NCI-H526 (cell line): ENCODE results near the gene MFAP5.
"Not testable (repeated sequence)": the region's sequence is repeated elsewhere in the genome, so short reads cannot be mapped to it uniquely, and the experiment has no call there.

Experiments
- DNase-seq, 2 experiments: peaks; one replicate each; lab custom pipeline; 2025; lab: John Stamatoyannopoulos, UW

Gene MFAP5

GRCh38 chr12:8675591-8676036 is 13.0 kb upstream of the MFAP5 start:
- DNase-seq, result no peak

- DNase-seq, result no peak
These were observed 9.8 kb upstream of the MFAP5 start for GRCh38 chr12:8672381-8672780.

GRCh38 chr12:8668441-8668840 is 5.8 kb upstream of the MFAP5 start:
- DNase-seq, result no peak

DNA sequence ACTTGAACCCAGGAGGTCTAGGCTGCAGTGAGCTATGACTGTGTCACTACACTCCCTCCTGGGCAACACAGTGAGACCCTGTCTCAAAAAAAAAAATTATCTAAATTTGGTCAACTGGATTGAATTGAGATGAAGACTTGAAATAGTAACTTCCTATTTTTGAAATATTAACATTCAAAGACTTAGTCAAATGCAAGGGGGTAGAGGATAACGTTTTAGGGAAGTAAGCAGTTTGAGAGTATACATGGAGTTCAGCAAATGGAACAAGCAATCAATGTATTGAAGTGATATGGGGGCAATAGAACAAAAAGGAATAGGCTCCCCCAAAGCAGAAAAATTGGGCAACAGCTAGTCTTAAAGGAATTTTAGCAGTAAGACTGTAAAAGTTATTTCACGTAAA is 4.6 kb upstream of the MFAP5 start:
- no peak for DNase-seq

GRCh38 chr12:8665759-8666158 is 3.1 kb upstream of the MFAP5 start:
- DNase-seq, result no peak

DNA sequence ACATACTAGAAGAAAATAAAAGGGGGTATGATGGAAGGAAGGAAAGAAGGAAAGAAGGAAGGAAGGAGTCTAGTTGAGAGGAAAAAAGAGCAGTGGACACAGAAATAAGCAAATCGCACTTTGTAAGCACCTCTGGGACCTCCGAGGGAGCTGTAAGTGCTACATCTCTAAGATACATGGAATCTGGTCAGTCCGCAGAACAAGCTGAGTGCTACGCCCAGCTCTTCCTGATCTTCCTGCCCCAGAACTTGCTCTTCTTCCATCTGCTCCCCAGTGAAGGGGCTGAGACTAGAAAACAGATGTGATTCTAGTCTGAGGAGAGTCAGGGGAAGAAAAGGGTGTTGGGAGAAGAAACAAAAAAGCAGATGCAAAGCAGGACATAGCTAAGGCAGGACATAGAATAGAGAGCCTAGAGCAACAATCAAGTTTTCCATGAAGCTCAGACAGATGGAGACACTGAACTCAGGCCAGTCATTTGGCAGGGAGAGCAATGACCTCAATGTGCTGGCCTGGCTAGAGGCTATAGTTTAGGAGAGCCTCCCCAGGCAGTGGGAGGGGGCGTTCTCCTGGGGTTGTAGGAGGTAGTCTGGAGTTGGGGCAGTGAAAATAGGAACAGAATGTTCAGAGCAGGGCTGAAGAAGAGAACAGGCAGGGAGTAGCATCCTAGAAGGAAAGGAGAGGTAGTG is 1.7 kb upstream of the MFAP5 start:
- DNase-seq, result no peak

DNA sequence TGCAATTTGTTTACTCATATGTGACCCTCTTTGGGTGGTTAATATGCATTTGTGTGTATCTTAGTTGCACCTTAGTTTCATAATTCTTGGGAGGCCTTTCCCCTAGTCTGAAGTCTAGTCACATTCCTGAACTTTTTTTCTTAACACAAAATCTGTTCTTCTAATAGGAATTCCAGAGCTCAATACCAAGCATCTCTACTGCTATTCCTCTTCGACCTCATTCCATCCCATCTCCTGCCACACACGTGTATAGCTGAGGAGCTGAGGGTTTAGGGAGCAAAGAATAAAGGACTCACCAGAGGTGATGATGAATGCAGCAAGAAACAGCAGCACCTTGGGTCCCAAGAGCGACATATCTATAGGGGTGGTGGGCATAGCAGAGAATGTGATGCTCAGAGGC is 875 bp downstream of the MFAP5 start:
- no peak for DNase-seq

GRCh38 chr12:8661016-8661415 is 1.6 kb downstream of the MFAP5 start:
- DNase-seq, result no peak

- DNase-seq, result no peak
These were observed 4.3 kb downstream of the MFAP5 start for GRCh38 chr12:8658346-8658745.

DNA sequence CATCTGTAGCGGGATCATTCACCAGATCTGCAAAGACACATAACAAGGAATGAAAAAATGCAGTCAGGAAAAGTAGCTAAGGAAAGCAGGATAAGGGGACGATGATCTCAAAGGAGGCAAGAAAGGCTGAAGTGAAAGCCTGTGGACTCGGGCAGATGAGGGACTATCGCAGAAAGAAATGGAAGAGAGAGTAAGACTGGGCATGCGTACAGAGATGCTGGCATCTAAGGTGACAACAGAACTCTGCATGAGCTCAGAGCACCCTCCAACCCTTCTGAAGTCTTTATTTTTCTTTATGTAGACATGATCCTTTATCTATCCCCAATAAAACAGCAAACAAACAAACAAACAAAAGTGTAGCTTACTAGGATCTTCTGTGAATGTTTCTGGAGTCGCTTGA is 7.2 kb downstream of the MFAP5 start:
- peak in 1 of 2 experiments; percentile 4 for DNase-seq

DNA sequence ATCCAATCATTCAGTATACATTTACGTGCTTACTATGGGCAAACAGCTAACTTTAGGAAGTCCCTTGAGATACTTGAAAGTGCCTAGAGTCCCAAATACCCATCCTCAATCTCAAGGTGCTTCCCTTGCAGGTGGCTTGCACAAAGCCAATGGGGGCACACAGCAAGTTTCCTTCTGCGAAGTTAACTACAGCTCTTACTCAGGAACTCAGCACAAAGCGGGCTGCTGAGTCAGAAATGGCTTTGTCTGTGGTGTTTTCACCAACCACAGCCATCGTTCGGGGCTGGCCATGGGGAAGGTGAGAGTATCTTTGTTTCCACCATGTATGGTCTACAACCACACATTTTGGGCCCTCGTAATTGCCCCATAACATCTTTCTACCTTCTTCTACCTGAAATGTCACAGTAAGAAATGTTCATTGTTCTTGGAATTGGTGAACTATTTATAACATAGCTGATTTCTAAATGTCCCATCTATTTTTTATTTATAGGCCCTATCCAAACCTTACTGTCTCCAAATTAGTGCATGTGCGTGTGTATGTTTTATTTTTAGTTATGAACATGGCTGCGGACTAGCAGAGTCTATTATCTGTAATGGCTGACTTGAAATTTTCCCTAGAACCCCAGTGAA is 13.9 kb downstream of the MFAP5 start:
- DNase-seq, result no peak

DNA sequence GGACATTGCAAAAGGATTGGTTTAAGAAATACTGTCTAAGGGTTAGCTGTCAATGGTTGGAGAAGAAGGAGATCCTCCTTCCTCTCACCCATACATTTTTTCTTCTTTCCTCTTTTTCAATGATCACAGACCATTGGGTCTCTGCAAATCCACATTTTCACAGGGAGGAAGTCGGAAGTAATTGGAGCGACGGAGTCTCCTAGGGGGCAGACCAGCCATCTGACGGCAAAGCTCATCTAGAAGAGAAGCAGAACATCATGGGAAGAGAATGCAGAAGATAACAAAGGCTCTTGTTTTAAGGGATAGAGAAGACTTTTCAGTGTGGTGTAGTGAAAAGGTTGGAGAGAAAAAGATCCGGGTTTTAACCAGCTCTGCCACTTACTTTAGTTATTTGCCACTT is 14.7 kb downstream of the MFAP5 start:
- DNase-seq, result no peak

DNA sequence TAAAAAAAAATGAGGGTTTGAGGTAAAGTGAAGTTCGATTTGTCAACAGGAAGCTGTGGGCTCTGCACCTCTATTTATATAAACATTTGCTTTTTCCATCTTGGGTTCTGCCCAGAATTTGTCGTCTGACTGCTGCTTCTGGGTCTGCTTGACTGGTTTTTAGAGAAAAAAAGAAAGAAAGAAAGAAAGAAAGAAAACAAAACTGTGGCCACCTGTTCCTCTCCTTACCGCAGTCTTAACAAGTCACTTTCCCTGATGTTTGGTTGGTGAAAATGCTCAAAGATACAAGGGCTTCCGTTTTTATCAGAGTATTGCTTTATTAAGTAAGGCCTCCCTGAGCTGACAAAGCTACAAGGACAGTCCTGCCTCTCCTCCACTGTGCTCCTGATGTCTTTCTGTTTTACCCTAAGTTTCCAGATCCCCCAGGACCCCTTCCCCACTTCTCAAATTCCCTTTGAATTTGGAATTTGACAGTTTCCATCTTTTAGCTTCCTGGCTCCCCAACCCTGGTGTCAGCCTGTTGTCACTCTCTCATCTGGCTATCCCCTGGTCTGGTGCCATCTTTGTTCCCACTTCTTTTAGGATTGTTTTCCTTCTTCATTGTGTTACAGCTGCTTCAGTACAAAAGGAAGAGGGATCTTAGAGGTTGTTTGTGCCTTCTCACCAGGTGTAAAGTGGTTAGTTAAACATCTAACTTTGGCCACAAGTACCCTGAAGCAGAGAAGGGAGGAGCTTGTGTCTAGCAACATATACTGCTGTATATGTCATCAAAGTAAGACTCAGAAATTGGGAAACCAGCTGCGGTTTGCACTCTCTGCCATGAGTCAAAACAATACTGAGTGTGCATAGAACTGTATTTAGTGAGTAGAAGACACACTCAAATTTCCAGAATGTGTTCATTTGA is 18.0 kb downstream of the MFAP5 start:
- no peak for DNase-seq

DNA sequence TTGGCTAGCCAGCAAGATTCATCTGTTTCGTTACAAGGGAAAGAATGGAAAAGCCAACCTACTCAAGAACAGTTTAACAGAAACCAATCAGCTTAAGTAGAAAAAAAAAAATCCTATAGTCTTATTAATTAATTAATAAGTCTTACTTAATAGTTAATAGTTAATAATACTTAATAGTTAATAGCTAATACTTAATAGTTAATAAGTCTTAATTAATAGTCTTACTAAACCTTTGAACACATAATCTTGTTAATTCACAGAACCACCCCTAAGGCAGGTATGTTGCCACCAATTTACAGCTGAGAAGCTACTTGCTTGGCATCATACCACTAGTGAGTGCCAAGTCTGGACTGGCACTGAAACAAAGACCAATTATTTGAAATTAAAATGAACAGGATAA is 19.9 kb downstream of the MFAP5 start:
- no peak for DNase-seq

DNA sequence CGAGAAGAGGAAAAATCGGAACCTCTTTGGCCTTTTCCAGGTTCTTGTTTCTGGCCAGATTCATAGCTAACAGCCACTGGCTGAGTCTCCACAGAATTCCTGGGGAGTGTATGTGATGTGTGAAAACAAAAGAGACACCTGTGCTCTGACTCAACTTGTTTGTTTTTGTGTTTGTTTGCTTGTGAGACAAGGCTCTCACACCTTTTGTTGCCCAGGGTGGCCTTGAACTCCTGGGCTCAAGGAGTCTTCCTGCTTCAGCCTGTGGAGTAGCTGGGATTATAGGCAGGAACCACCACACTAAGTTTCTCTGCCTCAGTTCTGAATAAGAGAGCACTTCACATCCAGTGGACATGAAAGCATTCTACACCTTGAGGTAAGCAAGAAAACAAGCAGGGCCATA is 22.7 kb downstream of the MFAP5 start:
- DNase-seq, result no peak

- no peak for DNase-seq
These were observed 23.7 kb downstream of the MFAP5 start for GRCh38 chr12:8638951-8639350.

DNA sequence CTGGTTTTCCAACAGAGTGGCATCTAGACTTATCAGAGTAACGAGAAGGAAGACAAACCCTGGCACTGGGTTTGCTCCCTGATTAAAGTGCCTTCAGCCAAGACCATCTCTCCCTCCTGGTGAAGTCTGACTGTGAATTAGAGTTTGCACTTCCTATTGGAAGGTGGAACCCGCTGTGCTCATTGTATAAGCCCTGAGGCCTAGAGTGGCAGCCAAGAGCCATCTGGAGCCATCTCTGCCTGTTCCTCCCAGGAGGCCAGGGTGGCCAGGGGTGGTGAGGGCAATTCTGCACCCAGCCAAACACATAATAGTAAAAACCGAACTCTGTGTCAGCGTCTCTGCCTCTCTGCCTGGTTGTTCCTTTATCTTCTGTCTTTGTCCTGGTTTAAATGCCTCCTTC is 25.0 kb downstream of the MFAP5 start:
- no peak for DNase-seq

- no peak for DNase-seq
These were observed 25.4 kb downstream of the MFAP5 start for GRCh38 chr12:8637244-8637643.

GRCh38 chr12:8636581-8636980 is 26.0 kb downstream of the MFAP5 start:
- no peak for DNase-seq

GRCh38 chr12:8636007-8636346 is 26.6 kb downstream of the MFAP5 start:
- not testable (repeated sequence) for DNase-seq

DNA sequence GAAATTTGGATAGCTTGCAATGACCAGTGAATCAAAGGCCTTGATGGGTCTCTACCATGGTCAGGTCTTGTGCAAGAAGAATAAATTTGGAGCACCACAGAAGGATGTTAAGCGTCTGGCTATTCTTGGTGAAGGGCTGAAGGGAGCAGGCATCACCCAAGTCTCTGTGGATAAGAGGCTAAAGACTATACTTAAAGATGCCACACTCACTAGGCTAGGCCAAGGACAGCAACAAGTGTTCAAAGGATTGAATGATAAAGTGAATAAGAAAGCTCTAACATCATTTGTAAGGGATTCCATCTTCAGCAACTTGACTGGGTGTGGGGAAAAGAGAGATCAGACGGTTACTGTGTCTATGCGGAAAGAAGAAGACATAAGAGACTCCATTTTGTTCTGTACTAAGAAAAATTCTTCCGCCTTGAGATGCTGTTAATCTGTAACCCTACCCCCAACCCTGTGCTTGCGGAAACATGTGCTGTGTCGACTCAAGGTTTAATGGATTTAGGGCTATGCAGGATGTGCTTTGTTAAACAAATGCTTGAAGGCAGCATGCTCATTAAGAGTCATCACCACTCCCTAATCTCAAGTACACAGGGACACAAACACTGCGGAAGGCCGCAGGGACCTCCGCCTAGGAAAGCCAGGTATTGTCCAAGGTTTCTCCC is 27.2 kb downstream of the MFAP5 start:
- peak in 1 of 2 experiments; percentile 31 for DNase-seq

DNA sequence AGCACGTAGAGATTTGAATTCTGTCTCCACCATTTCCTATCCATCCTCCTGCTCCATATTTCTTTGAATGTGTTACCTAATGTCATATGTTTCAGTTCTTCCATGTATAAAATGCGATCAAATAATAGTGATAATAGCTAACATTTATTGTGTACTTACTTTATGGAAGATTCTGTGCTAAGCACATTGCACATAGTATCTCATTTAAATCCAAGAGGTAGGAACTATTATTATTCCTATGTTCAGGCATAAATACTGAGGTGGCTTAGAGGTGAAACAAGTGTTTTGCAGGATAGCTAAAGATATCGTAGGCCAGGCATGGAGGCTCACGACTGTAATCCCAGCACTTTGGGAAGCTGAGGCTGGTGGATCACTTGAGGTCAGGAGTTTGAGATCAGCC is 32.5 kb downstream of the MFAP5 start:
- DNase-seq, result no peak
